ENCODE results near the gene REG3A. TPM values are rescaled to one million over a fixed set of nuclear protein-coding genes. Genes with fewer than 3 reads are reported as not detected.

Gene REG3A
- total RNA-seq, 2 donors from 2014 or later, result not detected

DNA sequence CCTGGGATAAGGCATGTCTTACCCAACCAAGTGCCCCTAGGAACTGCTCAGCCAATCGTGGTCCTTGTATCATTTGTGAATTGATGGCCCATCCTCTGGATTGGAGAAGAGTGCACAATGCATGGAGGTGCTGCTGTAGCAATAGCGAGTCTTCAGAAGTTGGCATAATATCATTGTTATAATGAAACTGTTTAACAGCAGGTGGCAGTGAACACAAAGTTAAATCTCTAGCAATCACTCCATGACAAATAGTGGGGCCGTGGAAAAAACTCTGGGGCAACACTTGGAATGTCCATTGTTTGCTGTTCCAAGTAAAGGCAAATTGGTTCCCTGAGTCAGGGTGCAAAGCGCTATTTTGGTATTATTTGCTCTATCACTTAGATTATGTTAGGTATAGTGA is 27.9 kb downstream of the REG3A start:
- Histone ChIP-seq H3K9me3 (no peaks in the 10 kb centered on the region), H3K36me3 (no peaks in the 10 kb centered on the region), H3K27ac (no peak overlapping the region), H3K4me3 (no peak overlapping the region), H3K27me3 (replicated peaks; ENCODE audit: insufficient read depth) (peaks cover 2% of the 10 kb centered on the region), H3K4me1 (replicated peaks) (no peaks in the 10 kb centered on the region)
- TF ChIP-seq POLR2AphosphoS5 (IDR thresholded peaks at IDR 0.05) (no peak), POLR2A (IDR thresholded peaks at IDR 0.05) (no peak)
- TF ChIP-seq, protein P1, sequence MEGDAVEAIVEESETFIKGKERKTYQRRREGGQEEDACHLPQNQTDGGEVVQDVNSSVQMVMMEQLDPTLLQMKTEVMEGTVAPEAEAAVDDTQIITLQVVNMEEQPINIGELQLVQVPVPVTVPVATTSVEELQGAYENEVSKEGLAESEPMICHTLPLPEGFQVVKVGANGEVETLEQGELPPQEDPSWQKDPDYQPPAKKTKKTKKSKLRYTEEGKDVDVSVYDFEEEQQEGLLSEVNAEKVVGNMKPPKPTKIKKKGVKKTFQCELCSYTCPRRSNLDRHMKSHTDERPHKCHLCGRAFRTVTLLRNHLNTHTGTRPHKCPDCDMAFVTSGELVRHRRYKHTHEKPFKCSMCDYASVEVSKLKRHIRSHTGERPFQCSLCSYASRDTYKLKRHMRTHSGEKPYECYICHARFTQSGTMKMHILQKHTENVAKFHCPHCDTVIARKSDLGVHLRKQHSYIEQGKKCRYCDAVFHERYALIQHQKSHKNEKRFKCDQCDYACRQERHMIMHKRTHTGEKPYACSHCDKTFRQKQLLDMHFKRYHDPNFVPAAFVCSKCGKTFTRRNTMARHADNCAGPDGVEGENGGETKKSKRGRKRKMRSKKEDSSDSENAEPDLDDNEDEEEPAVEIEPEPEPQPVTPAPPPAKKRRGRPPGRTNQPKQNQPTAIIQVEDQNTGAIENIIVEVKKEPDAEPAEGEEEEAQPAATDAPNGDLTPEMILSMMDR (IDR thresholded peaks at IDR 0.05), result peak in 1 of 4 experiments; percentile 13
- WGBS, result 76% methylated on average over 4 of the region's 4 CpGs
- no peak for DNase-seq (ENCODE audit: low spot score)
- intact Hi-C loops (cut with DNase I), result no loop called here

DNA sequence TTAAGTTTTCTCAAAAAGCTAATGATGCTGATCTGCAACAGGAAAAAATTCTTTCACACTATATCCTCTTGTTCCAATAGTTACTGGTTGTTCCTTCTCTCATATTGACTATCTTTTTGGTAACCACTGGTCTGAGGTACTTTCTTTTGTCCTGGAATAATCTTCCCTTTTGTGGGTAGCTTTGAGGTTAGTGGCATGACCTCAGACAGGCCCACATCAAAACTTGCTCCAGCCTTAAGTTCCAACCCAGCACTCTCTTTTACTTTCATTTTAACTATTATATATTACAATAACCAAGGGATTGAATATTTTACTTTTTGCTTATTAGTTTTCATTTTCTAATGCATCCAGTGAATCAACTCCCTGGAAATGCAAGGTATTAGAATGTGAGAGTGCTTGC is 29.7 kb downstream of the REG3A start:
- Histone ChIP-seq H3K27me3 (replicated peaks; ENCODE audit: insufficient read depth) (no peaks in the 10 kb centered on the region), H3K36me3 (no peaks in the 10 kb centered on the region), H3K9me3 (no peaks in the 10 kb centered on the region), H3K4me3 (no peak overlapping the region), H3K27ac (no peak overlapping the region), H3K4me1 (replicated peaks) (no peaks in the 10 kb centered on the region)
- intact Hi-C loops (cut with DNase I), result no loop called here
- no peak for DNase-seq (ENCODE audit: low spot score)
- TF ChIP-seq, protein P1 (IDR thresholded peaks at IDR 0.05), result no peak
- TF ChIP-seq POLR2AphosphoS5 (IDR thresholded peaks at IDR 0.05), result no peak
- no peak for TF ChIP-seq POLR2A (IDR thresholded peaks at IDR 0.05)

DNA sequence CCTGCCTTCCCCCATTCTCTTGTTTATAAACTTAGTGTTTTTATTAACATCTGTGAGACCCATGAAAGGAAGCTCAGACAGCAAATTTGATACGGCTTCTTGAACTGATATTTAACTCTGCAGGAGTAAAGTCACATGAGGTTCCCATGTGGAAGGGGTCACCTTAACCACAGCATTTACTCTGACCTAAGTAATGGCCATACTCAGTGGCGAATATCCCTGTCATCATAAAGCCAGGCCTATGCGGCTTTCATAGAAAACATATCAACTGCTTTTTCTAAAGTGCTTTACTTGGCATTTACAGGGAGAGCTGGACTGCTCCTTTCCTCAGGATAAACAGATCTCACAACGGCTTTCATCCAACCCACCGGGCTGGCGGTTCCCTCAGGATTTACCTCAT is 30.3 kb downstream of the REG3A start:
- Histone ChIP-seq H3K36me3 (no peaks in the 10 kb centered on the region), H3K27ac (no peak overlapping the region), H3K4me1 (replicated peaks) (no peaks in the 10 kb centered on the region), H3K4me3 (no peak overlapping the region), H3K9me3 (no peaks in the 10 kb centered on the region), H3K27me3 (replicated peaks; ENCODE audit: insufficient read depth) (no peaks in the 10 kb centered on the region)
- 59% methylated on average over 6 of the region's 6 CpGs for WGBS
- intact Hi-C loops (cut with DNase I), result no loop called here
- DNase-seq (ENCODE audit: low spot score), result no peak
- TF ChIP-seq POLR2AphosphoS5 (IDR thresholded peaks at IDR 0.05), result no peak
- TF ChIP-seq, protein P1 (IDR thresholded peaks at IDR 0.05), result no peak
- no peak for TF ChIP-seq POLR2A (IDR thresholded peaks at IDR 0.05)

DNA sequence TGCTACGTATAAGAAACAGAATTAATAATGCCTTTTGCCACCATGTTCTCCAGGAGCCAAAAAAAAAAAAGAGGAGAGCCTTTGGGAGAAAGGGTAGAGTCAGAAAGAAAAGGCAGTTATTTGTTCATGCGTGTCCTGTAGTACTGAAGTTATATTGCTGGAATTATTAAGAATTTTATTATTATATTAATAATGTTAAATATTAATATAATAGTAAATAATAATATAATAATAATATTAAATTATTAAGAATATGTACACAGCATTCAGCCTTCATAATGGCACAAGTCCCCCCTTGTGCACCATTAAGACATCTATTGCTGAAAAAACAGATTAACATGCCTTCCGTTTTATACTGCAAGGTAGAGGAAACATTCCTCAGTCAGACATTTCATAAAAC is 31.1 kb downstream of the REG3A start:
- no peak for TF ChIP-seq POLR2A (IDR thresholded peaks at IDR 0.05)
- TF ChIP-seq, protein P1 (IDR thresholded peaks at IDR 0.05), result no peak
- TF ChIP-seq POLR2AphosphoS5 (IDR thresholded peaks at IDR 0.05), result no peak
- Histone ChIP-seq H3K36me3 (no peaks in the 10 kb centered on the region), H3K4me3 (no peak overlapping the region), H3K27ac (no peak overlapping the region), H3K4me1 (replicated peaks) (no peaks in the 10 kb centered on the region), H3K27me3 (replicated peaks; ENCODE audit: insufficient read depth) (no peaks in the 10 kb centered on the region), H3K9me3 (no peaks in the 10 kb centered on the region)
- 87% methylated on average over 3 of the region's 3 CpGs for WGBS
- no peak for DNase-seq (ENCODE audit: low spot score)
- intact Hi-C loops (cut with DNase I), result no loop called here

DNA sequence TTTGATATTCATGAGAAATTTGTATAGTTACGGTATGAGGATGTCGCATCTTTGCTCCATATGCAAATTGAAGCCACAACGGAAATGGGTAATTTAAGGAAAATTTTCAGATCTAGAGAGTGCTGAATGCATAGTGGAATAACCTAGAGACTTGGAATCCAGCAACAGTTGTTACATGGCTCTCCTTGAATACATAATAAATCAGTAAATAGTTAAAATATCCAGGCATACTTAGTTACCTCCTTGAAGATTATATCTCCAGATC is 33.9 kb downstream of the REG3A start:
- intact Hi-C loops (cut with DNase I), result no loop called here
- TF ChIP-seq, protein P1 (IDR thresholded peaks at IDR 0.05), result no peak
- TF ChIP-seq POLR2A (IDR thresholded peaks at IDR 0.05) (no peak), POLR2AphosphoS5 (IDR thresholded peaks at IDR 0.05) (no peak)
- WGBS, result 87% methylated on average over 3 of the region's 3 CpGs
- no peak for DNase-seq (ENCODE audit: low spot score)
- Histone ChIP-seq H3K9me3 (no peaks in the 10 kb centered on the region), H3K4me3 (no peak overlapping the region), H3K27me3 (replicated peaks; ENCODE audit: insufficient read depth) (peaks cover 4% of the 10 kb centered on the region), H3K36me3 (no peaks in the 10 kb centered on the region), H3K4me1 (replicated peaks) (no peaks in the 10 kb centered on the region), H3K27ac (no peak overlapping the region)

Data from prostate gland (tissue), 2 donors.